SK-N-MC (cell line): ENCODE results near the gene SLC16A12.
A peak's percentile ranks its signal among the peaks of the same experiment; 100 is the strongest.

Experiments
- DNase-seq: peaks from one replicate; pipeline ENCODE4 v3.0.0-alpha.2; 2011; ENCODE audit warnings: low read depth, low spot score
- H3K27ac ChIP-seq: fragments of 200-600 bp; sonication (generic); 2 replicates; pipeline ENCODE4 v1.5.1; 2016; ENCODE audit warnings: mixed run types
- H3K36me3 ChIP-seq: fragments of 200-600 bp; sonication (generic); 2 replicates; pipeline ENCODE4 v1.6.1; 2017; ENCODE audit warnings: antibody characterized with exemption, low read length, mixed read lengths; ENCODE audit not compliant: insufficient read depth
- H3K4me3 ChIP-seq: fragments of 200-600 bp; sonication (generic); 2 replicates; pipeline ENCODE4 v1.5.1; 2016
- H3K9ac ChIP-seq: fragments of 200-600 bp; sonication (generic); 2 replicates; pipeline ENCODE4 v1.8.0; 2017; ENCODE audit warnings: mixed run types, mixed read lengths; ENCODE audit not compliant: insufficient read length
- H3K9me3 ChIP-seq: fragments of 200-600 bp; sonication (generic); 2 replicates; pipeline ENCODE4 v1.6.1; 2017; ENCODE audit warnings: low read depth, mild to moderate bottlenecking, antibody characterized with exemption, low read length, moderate library complexity, mixed read lengths
- EZH2 ChIP-seq: fragments of 200-600 bp; sonication (generic); IDR thresholded peaks from one replicate; pipeline ENCODE4 v1.6.1; 2017; ENCODE audit warnings: antibody characterized with exemption
- FOXP2 ChIP-seq: optimal IDR thresholded peaks from 2 replicates; pipeline ENCODE3; 2011; ENCODE audit warnings: mild to moderate bottlenecking, moderate library complexity; ENCODE audit not compliant: insufficient read depth; ENCODE audit errors: extremely low read length, control extremely low read depth
- POLR2AphosphoS5 ChIP-seq: IDR thresholded peaks from 2 replicates; pipeline ENCODE4 v1.6.1; 2012; ENCODE audit warnings: mild to moderate bottlenecking, low read depth, low read length, borderline replicate concordance

SLC16A12 gene

DNA sequence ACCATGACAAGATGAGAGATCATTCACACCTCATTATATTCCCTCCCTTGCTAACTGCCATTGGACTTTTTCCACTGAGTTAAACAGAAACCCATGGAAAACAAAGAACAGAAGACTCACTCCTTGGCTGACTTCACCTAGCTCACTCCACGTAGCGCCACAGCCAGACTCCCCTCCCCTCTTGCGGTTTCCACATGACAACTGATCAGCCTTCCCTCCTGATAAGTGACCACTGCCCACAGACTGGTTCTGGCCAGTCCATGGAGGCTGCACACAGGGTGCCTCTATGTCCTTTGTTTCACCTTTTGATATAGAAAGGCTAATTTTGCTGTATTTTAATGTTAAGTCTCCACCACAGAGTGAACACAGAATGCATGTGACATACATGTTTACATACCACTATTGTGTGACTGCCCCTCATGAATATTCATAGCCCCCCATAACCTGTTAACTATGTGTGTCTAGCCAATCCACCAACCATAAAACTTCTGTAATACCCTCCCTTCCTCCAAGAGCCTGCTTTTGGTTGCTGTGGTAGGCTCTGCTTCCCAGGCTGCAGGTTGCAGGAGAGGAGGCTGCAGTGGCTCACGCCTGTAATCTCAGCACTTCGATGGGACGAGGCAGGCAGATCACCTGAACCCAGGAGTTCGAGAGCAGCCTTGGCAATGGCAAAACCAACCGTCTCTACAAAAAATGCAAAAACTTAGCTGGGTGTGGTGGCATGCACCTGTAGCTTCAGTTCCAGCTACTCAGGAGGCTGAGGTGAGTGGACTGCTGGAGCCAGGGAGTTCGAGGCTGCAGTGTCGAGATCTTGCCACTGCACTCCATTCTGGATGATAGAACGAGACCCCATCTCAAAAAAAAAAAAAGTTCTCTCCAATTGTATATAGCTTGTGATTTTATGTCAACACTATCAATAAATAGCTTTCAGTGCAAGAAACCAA is 131.0 kb downstream of the SLC16A12 start:
- no peak for TF ChIP-seq POLR2AphosphoS5
- TF ChIP-seq FOXP2: no peak
- no peak for TF ChIP-seq EZH2
- H3K27ac ChIP-seq: no peak overlapping the region

DNA sequence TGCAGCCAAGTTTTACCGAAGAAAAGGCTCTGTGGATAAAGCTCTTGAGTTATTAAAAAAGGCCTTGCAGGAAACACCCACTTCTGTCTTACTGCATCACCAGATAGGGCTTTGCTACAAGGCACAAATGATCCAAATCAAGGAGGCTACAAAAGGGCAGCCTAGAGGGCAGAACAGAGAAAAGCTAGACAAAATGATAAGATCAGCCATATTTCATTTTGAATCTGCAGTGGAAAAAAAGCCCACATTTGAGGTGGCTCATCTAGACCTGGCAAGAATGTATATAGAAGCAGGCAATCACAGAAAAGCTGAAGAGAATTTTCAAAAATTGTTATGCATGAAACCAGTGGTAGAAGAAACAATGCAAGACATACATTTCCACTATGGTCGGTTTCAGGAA is 132.4 kb downstream of the SLC16A12 start:
- DNase-seq: no peak
- no peaks in the 10 kb centered on the region for H3K36me3 ChIP-seq
- TF ChIP-seq EZH2 (no peak), FOXP2 (no peak), POLR2AphosphoS5 (no peak)
- no peak overlapping the region for H3K4me3 ChIP-seq
- H3K27ac ChIP-seq: no peak overlapping the region
- H3K9me3 ChIP-seq: no peaks in the 10 kb centered on the region
- no peak overlapping the region for H3K9ac ChIP-seq

More for the DNA sequence above, 131.0 kb downstream of the SLC16A12 start:
- Histone ChIP-seq H3K36me3 (no peaks in the 10 kb centered on the region), H3K9me3 (no peaks in the 10 kb centered on the region), H3K4me3 (no peak overlapping the region), H3K9ac (no peak overlapping the region)
- DNase-seq: no peak

DNA sequence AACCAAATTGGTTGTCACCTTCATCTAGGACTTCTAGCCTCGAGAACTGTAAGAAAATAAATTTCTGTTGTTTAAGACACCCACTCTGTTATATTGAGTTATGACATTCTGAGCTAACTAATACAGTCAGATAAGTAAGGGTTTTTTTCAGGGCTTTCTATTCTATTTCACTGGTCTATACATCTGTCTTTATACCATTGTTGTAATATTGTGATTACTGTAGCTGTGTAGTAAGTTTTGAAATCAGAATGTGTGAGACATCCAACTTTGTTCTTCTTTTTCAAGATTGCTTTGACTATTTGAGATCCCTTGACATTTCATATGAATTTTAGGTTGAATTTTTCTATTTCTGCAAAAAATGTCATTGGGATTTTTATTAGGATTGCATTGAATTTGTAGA is 135.4 kb downstream of the SLC16A12 start:
- Histone ChIP-seq H3K9me3 (no peaks in the 10 kb centered on the region), H3K27ac (no peak overlapping the region), H3K36me3 (no peaks in the 10 kb centered on the region), H3K9ac (no peak overlapping the region), H3K4me3 (no peak overlapping the region)
- no peak for DNase-seq
- TF ChIP-seq FOXP2 (no peak), EZH2 (no peak), POLR2AphosphoS5 (no peak)

DNA sequence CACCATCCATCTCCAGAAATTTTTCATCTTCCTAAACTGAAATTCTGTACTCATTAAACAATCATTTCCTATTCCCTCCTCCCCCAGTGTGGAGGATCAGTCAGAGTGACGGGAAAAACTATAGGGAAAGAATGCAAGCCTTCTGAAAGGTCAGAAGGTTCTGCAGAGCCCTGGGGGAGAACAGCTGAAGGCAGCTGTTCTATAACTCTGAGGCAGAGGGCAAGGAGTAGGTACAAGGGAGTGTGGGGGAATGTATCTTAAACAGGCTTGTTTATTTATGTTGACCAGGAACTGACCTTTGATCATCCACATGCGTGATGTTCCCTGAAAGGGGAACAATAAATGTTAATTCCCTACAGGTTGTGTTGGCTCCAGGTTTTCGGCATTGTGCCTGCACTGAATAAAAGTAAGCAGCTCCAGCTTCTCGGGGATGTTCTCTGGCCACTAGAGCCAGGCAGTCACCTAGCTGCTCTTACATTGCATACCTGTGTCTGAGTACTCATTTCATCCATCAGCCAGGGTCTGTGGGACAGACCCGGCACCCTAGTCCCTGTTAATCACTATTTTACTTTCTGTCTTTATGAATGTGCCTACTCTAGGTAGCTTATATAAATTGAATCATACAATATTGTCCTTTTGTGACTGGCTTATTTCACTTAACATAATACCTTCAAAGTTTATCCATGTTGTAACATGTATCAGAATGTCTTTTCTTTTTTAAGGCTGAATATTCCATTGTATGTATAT is 137.2 kb downstream of the SLC16A12 start:
- no peak overlapping the region for H3K9ac ChIP-seq
- no peaks in the 10 kb centered on the region for H3K9me3 ChIP-seq
- no peaks in the 10 kb centered on the region for H3K36me3 ChIP-seq
- no peak overlapping the region for H3K4me3 ChIP-seq
- no peak overlapping the region for H3K27ac ChIP-seq
- DNase-seq: no peak
- TF ChIP-seq EZH2 (no peak), POLR2AphosphoS5 (no peak), FOXP2 (no peak)

DNA sequence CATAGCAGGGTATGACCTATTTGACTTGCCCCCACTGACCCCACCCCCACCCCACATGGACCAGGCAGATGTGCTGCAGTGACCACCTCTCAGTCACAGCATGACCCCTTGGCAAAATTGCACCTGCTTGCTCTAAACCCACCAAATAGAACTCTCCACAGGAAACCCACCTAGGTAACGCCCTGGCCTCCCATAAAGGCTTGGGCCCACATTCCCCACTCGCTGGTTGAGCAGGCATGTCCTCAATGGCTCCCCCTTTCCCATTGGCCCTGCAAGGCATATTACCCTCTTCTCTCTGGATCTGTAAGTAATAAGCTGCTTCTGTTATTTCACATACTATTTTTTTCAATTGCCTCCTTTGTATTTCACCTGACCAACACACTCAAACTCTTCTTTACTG is 140.3 kb downstream of the SLC16A12 start:
- no peaks in the 10 kb centered on the region for H3K36me3 ChIP-seq
- no peak overlapping the region for H3K9ac ChIP-seq
- H3K4me3 ChIP-seq: no peak overlapping the region
- H3K27ac ChIP-seq: no peak overlapping the region
- DNase-seq: no peak
- no peaks in the 10 kb centered on the region for H3K9me3 ChIP-seq
- TF ChIP-seq EZH2: no peak
- TF ChIP-seq POLR2AphosphoS5: no peak
- TF ChIP-seq FOXP2: no peak

DNA sequence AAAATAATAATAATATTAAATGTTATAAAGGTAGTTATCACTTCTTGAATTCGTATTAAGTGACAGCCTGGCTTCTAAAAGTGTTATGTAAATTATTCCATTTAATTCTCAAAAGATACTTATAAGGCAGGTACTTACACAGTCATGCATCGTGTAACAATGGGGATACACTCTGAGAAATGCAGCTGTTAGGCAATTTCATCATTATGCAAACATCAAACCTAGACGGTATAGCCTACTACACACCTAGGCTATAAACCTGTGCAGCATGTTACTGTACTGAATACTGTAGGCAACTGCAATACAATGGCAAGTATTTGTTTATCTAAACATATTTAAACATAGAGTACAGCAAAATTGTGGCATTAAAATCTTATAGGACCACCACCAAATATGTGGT is 141.5 kb downstream of the SLC16A12 start:
- DNase-seq: no peak

DNA sequence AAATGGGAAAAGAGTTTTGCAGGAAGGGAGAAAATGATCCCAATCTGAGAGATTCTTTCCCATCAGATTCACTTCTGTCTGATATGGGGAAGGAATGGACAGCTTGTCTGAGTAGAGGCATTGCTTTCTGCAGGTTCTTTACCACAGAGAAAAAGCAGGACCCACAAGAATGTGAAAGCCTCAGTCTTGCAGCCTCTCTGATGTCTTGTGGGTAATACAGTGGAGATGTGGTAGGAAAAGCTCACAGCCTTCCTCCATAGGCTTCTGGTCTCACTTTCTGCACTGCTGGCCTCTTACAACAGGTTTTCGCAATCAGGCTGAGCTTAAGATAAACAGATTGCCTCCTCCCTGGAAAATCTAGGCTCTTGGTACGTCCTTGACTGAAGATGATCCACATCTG is 142.4 kb downstream of the SLC16A12 start:
- H3K4me3 ChIP-seq: peak overlapping the region; percentile 79
- no peak for DNase-seq
- no peaks in the 10 kb centered on the region for H3K9me3 ChIP-seq
- H3K27ac ChIP-seq: no peak overlapping the region
- no peak overlapping the region for H3K9ac ChIP-seq
- TF ChIP-seq EZH2 (no peak), POLR2AphosphoS5 (no peak), FOXP2 (no peak)
- H3K36me3 ChIP-seq: no peaks in the 10 kb centered on the region

More for the DNA sequence above, 141.5 kb downstream of the SLC16A12 start:
- Histone ChIP-seq H3K9me3 (no peaks in the 10 kb centered on the region), H3K36me3 (no peaks in the 10 kb centered on the region), H3K27ac (no peak overlapping the region), H3K4me3 (no peak overlapping the region), H3K9ac (no peak overlapping the region)
- no peak for TF ChIP-seq FOXP2
- TF ChIP-seq EZH2: no peak
- TF ChIP-seq POLR2AphosphoS5: no peak
